HG03460 (cell line): ENCODE measurements around the gene PRPF31.
"Not testable (repeated sequence)": the region's sequence is repeated elsewhere in the genome, so short reads cannot be mapped to it uniquely, and the experiment has no call there.

Experiments
- ATAC-seq: cut with Tn5 transposase; IDR thresholded peaks from one replicate; pipeline ENCODE4 v1.9.1; 2021; ENCODE audit not compliant: unreplicated experiment

The PRPF31 gene

DNA sequence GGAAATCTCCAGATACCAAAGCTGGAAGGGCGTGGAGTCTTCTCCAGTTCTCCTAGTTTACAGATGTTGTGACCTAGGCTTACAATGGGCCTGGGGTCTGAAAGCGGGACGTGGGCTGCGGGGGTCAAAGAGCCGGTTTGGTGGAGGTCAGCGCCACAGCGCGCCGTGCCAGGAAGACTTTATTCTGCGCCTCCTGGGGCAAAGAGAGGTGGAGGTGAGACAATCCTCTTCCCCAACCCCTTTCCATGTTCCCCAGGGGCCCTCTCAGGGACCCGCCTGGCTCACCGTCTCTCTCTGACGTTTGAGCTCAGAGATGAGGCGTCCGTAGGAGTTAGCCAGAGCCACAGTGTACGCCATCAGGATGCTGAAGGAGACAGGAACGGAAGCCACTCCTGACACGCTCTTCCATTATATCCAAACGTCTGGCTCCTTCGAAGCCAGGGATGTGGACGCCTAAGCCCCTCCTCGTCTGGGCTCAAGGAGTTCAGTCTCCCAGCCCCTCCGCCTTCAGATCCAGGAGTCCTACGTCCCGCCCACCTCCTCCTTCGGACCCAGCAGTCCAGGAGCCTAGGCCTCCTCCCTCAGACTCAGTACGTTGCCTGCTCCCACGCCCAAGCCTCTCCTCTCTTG, 44.7 kb downstream of the PRPF31 start:
- ATAC-seq = no peak

DNA sequence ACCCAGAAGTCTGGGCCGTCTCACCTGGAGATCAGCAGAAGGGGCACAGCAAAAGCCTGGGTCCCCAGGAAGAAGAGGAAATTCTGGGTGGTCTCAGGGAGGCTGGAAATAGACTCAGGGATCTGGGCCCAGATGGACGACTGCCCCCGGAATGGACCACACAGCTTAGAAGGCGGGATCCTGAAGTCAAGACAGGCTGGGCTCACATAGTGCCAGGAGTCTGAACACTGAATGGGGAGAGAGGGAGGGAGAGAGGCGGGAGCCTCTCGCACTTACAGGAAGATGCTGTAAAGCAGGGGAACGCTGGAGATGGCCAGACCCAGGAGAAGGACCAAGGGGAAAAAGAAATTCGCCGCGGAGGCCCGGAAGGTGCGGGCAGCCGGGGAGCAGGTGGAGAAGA, 45.3 kb downstream of the PRPF31 start:
- ATAC-seq = no peak

DNA sequence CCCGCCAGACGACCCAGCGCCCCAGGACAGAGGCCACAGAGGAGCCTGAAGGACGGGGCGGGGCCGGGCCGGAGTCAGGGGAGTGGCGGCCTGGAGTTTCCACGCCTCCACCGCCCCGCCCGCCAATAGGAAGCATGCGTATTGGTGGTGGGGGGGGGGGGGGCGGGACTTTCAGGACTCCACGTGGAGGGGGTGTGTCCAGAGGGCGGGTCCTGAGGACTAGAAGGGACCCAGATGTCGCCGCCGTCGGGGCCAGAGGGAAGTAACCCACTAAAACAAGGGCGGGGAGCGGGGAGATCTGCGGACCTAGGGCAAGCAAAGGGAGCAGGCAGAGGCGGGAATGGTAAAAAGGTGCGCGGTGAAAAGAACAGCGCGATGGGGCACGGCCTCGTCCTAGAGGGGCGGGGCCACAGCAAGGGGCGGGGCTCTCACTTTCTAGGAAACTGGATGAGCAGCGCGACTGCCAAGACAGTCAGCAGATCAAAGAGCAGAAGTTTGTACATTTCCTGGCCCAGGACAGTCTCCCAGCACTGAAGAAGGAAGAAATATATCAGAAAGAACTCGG, 46.8 kb downstream of the PRPF31 start:
- no peak for ATAC-seq

DNA sequence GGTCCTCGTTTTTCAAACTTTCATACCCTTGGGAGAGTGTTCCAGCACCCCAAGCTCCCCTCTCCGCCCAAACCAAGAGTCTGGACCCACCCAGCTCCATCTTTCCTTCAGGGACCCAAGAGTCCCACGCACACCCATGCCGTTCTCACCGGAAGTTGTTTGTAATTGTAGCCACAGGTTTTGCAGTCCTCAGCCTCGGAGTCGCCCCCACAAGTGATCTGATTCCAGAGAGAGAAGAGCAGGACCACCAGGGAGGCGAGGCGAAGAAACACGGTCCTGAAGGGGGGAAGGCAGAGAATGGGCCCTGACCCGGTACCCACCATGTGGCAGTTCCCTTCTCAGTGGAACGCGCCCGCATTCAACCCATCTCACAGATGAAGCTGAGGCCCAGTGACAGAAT, 47.3 kb downstream of the PRPF31 start:
- ATAC-seq = no peak

DNA sequence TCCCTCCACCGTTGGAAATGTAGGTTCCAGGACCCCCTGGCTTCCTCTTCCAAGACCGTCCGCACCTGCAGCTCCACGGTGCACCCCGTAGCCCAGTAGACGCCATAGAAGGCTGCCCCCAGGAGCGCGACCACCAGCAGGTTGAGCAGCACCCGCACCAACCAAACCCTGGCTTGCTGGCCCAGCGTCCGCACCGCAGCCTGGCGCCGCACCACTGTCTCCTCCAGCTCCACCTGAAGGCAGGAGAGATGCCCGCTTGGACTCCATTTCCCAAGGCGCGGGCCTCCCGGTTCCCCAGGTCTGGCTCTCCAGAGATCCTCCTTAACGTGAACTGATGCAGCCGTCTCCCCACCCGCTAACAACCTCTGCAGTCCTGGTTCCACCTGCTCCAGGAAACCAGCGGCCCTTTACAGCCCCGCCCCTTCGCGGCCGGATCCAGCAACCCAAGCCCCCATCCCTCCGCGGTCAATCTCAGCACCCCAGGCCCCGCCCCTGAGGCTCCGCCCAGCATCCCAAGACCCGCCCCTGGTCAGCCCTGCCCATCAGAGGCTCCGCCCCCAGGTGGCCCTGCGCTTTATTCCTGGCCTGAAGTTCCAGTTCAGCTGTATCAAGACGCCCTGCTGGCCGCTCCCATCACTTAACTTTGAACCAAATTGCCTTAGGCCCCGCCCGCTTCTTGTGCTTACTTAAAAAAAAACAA, 49.0 kb downstream of the PRPF31 start:
- ATAC-seq = no peak

DNA sequence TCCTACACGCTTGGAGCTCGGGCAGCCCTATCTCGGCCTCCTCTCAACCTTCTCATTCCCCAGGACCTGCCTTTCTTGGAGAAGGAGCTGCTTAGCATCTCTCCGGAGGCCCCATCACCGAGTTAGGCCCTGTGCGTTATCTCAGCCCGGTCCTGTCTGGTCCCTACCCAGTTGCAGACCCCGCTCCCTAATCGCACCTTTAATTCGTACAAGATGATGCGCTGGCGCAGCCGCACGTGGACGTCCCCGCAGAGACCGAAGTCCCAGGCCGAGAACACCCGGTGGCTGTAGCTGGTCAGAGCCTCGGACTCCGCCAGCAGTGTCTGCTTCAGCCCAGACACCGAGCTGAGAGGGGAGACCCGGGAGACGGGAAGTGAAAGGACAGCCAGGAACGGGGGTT, 49.7 kb downstream of the PRPF31 start:
- no peak for ATAC-seq

DNA sequence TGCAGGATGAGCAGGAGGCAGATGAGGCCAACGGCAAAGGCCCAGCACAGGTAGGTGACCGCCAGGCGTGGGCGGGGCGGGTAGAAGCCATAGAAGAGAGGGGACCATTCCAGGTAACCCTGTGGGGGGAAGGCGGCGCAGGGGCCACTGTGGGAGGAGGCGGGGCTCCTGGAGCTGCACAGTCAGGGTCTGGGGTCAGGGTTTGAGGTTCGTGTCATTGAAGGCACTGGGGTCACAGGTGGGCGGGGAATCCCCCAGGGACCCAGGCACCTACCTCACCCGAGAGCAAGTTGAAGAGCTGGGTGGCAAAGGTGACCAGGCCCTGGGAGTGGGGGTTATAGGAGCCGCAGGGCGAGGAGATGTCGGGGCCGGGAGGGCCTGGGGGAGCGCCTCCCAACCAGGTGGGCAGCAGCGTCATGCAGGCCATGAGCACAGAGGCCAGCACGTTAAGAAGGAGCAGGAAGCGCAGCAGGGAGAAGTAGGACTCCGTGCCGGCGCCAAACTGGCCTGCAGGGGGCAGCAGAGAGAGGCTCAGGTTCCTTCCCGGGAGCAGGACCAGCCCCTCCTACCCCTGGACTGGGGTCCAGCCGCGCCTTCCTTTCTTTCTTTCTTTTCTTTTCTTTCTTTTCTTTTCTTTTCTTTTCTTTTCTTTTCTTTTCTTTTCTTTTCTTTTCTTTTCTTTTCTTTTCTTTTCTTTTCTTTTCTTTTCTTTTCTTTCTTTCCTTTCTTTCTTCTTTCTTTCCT, 52.8 kb downstream of the PRPF31 start:
- ATAC-seq = no peak

DNA sequence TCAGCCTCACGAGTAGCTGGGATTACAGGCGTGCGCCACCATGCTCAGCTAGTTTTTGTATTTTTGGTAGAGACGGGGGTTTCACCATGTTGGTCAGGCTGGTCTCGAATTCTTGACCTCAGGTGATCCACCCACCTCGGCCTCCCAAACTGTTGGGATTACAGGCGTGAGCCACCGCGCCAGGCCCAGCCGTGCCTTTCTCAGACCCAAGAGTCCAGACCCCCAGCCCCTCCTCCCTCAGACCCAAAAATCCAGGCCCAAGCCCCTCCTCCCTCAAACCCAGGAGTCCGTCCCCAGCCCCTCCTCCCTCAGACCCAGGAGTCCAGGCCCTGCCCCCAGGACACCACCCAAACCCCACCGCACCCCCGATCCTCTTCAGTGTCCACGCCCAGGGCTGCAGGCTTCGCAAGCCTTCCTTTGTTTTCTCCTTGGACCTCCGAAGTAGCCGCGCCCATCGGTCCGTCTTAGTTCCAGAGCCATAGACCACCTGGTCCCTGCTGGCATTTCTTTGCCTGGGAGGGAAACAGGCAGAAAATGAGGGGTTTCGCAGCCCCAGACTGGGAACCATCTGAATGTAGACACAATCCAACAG, 53.7 kb downstream of the PRPF31 start:
- no peak for ATAC-seq

DNA sequence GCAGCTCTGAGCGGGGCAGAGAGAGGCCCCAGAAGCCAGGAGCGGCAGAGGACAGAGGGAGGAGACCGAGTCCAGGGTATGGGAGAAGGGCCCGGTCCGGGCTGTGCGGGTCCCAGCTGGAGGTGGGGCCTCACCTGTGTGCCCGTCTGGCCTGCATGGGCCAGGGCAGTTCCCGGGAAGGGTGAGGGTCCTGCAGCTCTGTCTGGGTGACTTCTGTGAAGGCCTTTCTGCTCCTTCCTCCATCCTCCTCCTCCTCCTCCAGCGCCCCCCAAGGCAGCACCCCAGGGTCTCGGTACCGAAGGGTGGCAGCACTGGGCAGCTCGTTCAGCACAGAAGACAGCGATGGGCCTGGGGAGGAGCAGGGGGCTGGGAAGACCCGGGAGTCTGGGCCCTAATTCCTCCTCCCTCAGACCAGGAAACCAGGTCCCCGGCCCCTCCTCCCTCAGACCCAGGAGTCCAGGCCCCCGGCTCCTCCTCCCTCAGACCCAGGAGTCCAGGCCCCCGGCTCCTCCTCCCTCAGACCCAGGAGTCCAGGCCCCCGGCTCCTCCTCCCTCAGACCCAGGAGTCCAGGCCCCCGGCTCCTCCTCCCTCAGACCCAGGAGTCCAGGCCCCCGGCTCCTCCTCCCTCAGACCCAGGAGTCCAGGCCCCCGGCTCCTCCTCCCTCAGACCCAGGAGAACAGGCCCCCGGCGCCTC, 56.3 kb downstream of the PRPF31 start:
- not testable (repeated sequence) for ATAC-seq

DNA sequence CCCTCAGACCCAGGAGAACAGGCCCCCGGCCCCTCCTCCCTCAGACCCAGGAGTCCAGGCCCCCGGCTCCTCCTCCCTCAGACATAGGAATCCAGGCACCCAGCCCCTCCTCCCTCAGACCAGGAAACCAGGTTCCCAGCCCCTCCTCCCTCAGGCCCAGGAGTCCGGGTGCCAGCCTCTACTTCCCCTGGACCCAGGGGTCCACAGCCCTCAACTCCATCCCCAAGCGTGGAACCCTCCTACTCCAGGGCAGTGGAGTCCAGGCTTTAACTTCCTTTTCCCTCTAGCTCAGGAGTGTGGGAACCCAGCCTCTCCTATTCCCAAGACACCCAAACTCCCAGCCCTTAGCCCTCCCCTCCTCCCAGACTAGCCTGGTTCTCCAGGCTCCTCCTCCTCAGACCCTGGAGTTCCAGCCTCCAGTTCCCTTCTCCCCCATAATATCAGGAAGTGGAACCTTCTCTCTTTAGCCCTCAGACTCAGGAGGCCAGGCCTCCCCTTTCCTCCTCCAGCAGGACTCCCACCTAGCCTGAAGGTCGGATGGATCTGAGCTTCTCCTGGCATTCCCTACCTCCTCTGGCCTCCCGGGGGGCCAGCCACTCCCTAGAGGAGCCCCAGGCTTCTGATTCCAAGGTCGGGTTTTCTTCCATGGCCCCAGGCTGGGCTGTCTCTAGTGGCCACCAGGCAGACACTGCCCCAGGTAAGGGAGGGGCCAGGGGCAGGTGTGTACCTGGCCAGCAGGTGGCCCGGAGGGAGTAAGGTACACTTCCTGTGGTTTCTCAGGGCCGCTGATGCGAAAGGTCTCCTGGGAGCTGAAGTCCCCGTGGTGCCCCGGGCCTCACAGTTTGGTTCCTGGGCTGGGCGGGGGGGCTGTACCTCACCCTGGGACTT, 57.2 kb downstream of the PRPF31 start, which contains the start of gene TMC4:
TSS of gene TMC4 (minus strand) at position 690 of the 888 bp plus-strand sequence. CDS start at position 647, 43 bp downstream.
- no peak for ATAC-seq

DNA sequence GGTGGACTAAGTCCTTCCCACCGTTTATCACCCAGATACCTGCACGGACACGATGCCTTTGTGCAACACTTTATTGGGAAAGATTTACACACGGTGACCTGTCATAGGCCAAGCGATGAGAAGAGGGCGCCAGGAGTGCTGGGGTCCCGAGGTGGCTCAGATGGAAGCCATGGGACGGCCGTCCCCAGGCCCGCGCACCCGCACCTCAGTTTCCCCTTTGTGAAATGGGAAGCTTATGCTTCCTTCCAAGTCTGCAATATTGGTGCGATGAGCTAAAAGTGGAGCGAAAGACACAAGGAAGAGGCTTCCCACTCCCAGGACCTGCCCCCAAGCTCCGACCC, 57.8 kb downstream of the PRPF31 start:
- no peak for ATAC-seq

DNA sequence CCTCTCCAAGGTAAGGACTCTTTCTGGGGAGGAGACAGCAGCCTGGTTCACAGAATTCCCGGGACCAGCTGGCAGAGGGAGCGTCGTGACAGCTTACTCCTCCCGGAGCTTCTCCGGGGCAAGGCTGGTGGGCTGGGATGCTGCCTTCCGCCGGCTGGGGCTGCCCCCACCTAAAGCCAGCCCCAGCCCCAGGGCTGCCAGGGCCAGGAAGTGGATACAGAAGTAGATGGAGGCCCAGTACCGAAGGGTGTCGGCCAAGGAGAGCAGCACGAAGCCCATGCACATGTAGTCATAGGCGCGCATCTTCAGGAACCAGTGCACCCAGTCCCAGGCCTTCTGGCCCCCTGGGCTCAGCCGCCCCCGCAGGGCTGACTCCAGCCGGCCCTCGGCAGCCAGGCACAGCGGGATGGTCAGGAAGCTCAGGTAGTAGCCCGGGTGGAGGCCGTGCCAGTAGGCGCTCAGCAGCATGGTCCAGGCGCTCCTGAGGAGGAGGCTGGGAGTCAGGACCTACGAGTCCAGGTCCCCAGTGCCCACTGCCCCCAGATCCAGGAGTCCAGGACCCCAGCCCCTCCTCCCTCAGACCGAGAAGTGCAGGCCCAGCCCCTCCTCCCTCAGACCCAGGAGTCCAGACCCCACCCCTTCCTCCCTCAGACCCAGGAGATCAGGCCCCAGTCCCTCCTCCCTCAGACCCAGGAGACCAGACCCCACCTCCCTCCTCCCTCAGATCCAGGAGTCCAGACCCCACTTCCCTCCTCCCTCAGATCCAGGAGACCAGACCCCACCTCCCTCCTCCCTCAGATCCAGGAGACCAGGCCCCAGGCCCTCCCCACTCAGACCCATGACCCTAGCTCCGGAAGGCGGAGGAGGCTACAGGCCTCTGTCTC, 58.6 kb downstream of the PRPF31 start:
- no peak for ATAC-seq

DNA sequence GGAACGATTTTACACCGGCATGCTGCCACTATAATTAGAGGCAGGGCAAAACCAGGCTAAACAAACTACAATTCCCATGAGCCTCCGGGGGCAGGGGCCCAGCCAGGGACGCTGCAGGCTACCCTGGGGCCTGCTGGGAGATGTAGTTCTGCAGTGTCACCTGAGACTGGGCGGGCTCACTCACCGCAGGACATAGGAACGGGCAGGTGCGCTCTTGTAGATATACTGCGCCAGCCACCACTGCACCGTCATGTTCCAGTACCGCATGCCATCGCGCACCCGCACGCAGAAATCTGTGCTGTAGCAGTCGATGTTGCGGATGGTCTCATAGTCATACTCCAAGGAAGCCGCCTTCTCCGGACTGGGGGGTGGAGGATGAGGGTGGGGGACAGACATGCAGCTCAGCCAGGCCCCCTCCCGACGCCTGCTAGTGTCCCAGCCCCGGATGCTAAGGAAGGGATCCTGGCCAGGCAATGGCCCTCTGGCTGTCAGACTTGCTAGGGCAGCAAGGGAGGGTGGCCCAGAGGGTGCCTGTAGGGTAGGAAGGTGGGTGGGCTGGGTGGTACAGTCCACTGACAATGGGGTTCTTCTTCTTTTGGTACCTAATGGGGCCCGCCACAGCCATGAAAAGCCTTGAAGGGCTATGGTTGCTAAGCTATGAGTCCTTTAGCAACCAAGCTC, 63.2 kb downstream of the PRPF31 start:
- no peak for ATAC-seq

DNA sequence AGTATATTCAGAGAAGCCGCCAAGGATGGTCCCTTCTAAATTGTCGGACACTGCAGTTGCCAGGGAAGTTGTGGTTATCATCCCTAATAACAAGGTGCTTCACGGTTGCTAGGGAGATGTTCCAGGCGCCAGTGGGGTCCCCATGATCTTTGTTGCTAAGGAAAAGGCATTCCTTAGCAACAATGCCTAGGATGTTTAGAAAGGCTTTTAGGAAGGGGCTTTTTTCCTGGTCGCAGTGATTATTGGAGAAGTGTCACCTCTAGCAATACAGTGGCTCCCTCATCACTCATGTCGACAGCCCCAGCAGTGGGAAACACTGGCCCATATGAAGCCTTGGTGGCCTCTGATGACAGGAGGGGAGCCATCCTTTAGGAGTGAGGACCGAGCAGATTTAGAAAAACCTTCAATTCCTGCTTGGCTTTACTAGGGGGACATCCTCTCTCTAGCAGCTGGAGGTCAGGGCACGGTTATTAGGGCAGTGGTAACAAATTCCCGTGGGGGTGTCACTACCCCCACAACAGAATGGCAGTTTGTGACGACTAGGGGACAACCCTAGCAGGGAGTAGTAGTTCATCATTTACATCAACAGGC, 63.8 kb downstream of the PRPF31 start:
- no peak for ATAC-seq

DNA sequence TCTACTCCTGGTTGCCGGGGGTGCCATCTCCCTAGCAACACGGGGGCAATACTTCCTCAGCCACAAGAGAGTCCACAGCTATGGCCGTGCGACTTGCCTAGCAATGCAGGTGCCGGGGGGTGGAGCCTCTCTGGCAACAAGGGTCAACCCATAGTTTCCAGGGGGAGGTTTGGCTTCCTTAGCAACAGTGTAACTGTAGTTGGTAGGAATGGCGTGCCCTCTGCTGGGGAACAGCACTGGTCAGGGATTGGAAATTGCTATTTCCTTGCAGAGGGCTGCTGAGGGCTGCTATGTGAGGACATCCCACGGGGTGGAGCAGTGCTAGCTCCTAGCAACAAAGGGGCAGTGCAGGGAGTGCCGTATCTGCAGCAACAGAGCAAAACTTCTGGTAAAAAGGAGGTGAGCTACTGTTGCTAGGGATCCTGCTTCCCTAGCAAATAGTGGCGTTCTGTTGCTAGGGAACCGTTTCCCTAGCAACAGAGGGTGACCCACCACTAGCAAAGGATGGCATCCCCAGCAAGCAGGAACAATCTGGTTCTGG, 64.4 kb downstream of the PRPF31 start:
- ATAC-seq = no peak

DNA sequence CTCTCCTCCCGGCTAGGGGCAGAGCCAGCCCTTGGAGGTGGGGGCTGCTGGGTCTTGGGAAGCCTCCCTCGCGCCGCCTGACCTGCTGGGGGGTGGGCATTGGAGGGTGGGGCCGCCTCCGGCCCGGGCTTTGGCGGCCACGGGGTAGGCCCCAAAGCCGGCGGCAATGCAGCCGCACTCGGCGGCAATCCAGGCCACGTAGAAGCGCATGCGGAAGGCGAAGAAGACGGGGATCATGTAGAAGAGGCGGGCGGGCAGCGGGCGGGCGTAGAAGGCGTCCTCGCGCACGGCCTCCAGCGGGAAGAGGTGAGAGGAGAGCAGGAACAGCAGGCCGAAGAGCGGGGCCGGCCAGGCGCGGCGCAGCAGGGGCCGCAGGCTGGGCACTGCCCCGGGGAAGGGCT, 65.1 kb downstream of the PRPF31 start:
- ATAC-seq = no peak
